GM19023 (cell line): ENCODE data around the gene SEMA5A.
A peak's percentile ranks its signal among the peaks of the same experiment; 100 is the strongest.

Source experiments
- ATAC-seq: cut with Tn5 transposase; IDR thresholded peaks from one replicate; pipeline ENCODE4 v1.9.1; 2021; ENCODE audit warnings: mild to moderate bottlenecking, moderate library complexity; ENCODE audit not compliant: unreplicated experiment

The SEMA5A gene

DNA sequence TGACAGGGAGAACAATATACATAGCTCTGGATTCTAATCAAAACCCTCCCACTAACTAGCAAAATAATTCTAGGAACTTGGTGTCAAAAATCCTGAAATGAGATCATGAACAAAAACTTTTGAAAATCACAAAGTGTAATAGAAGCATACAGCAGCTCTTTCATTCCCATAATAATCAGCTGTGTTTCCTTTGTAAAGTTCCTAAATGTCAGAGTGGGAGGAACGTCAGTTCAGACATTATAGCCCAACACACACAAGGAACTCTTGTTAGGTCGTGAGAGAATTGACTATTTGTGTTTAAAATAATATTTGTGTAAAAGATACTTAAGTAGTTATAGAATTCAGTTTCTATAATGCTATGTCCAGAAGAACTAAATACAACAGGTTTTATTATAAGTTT is 312.8 kb downstream of the SEMA5A start:
- no peak for ATAC-seq

DNA sequence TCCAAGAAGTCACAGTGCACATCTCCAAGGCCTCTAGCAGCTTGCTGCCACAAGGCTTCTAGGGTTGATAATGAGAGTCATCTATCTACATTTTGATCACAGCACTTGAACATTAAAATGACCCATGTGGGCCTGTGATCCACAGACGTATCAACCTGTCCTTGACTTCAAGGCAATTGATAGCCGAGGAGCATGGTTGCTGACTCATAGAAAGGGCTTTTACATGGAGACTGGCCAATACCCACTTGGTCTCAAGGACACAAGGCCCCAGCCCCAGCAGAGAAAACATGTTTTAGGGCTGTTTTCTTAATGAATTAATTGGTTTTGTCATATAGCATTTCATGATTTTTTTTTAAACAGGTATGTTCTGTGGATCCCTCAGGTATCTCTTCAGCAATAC is 314.0 kb downstream of the SEMA5A start:
- no peak for ATAC-seq

DNA sequence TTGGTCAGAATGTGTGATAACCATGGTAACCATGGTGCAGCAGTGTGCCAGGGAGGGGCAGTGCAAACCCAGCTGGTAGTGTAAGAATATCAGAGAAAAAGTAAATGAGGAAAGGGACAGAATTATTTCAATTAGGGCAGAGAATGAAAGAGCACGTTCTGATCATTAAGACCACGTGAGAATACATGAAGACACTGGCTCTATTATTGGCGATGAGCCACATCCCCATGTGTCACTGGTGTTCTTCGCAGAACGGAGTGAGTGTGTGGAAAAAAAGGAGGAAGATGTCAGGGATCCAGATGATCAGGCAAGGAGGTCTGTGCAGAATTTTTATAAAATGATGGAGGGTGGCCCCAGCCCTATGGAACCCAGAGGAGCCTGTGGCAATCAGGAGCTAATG is 315.5 kb downstream of the SEMA5A start:
- no peak for ATAC-seq

DNA sequence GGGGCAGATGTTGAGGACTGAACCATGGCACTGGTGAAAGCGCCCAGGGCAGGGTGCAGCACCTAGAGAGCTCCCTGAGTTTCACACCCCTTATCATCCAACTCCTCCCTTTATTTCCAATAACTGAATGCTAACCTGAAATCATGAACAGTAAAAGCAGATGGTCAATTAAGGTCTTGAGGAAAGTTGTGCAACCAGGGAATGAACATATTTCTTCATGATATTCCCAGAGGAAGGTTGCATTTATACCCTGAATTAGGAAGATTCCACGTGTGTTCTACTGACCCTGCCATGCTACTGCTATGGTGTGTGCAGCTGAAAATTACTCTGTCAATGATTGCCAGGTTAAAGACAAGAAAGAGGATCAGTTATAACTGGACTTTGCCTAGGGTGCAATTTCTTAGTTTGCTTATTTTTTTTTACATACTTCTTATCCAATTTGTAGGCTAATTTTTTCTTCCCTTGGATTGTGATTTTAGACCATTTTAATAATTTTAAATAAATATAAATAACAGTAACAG is 319.8 kb downstream of the SEMA5A start:
- no peak for ATAC-seq

DNA sequence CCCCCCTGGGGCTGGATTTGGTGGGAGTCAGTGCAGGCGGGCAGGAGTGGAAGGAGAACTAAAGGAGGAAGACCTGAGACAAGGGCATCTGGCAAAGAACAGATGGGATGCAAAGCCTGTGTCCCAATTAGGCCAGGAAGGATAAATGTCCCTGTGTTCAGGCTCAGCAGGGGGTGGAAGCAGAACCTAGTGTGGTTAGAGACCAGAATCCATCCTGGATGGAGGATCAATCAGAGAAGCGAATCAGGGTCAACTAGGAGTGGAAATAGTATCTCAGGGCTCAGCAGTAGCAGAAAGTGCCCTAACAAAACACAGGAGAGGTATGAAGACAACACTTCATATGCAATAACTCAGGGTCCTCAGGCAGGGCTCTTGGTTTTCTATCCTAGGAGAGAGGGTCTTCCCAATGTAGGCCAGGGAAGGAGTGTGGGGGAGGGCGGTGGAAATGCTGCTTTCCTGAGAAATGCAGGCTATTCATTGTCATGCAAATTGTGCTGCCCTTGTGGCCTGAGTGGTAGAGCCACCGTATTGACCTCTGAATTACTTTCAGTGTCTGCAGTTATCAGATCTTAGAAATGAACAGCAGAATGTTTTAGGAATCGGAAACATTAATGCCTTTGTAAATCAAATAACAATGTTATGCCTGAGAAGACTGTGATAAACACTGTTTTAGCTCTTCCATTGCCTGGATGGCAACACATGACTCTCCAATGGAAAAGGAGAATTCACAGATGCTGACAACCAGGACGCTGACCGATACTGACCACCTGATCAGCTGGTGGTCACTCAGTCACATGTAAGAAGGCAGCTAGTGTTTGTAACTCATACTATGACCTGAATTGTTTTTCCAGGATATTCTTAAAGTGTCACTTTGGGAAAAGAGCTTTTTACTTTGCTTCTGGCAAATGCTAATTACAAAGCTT is 323.6 kb downstream of the SEMA5A start:
- ATAC-seq, result no peak

DNA sequence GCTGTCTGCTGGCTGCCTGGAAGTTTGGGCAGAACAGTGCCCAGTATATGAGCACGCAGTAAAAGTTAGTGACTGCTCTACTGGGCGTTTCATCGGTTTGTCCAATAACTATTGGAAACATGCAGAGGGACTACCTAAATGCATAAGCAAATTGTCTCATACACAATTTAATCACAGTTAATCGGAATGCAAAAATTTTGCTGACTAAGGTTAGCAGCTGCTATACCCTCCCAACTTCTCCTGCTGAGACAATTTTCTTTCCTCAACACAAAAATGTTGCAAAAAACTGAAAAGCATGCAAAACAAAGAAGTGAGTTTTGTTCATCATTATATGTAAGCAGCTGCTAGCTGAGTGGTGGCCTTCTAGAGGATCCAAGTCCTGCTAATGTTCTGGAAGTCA is 327.5 kb downstream of the SEMA5A start:
- no peak for ATAC-seq

DNA sequence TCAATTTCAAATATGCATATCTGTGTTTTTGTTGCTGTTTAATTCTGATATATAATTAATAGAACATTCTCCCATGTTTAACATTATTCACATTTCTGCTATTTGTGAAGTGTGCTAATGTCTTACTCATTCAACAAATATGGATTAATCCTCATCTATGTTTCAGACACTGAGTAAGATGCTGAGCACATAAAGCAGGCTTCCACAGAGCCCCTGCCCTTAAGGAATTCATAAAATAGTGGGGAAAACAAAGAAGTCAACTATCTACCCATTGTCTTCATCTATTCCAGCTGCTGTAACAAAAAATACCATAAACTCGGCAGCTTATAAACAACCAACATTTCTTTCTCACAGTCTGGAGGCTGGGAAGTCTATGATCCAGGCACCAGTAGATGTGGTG is 333.3 kb downstream of the SEMA5A start:
- ATAC-seq, result no peak

DNA sequence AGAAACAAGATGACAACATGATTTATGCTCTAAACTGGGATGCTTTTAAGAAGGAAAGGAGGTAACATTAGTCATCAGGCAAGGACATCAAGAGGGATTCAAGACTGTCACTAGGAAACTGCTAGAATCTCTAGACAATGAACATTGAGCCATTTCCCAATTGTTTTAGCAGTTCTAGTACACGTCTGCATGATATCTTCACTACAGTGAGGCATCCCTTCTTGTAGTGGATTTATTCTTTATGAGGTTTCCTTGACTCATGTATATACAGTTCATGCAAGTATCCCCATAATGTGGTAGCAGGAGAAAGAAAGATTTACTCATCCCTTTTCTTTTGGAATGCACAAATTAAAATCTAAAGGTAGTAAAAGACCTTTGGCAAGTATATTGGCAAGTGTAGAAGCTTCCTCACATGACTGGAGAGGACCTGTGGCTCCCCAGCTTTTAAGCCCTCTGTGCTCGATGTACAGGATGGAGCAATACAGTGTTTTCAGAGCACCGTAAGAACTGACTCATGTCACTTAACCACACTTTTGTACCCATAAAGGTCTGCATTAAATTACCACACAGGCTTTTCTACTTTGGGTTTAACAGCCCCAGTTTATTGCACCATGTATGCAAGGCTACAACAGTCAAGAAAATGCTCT is 335.9 kb downstream of the SEMA5A start:
- ATAC-seq, result no peak

DNA sequence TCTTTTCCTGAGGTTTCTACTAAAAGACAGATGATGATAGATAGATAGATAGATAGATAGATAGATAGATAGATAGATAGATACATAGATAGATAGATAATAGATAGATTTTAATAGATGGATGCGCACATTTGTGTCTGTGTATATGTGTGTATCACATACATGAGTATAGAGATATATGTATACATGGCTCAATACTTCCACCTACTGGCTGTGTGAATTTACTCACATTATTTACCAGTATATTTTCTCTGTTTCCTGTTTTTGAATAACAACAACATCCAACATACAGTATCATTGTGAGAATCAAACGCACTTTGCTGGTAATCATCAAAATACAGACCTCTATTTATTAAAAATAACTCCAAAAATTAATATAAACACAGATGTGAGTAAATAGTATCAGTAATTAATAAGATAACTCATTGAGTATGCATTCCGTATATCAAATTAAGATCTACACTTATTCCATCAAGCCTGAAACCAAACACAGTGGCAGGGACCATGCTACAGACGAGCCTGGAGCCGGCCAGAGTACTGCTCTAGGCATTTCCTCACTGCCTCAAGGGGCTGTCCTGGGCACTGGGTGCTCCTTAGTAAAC is 338.0 kb downstream of the SEMA5A start:
- ATAC-seq, result peak; percentile 65

DNA sequence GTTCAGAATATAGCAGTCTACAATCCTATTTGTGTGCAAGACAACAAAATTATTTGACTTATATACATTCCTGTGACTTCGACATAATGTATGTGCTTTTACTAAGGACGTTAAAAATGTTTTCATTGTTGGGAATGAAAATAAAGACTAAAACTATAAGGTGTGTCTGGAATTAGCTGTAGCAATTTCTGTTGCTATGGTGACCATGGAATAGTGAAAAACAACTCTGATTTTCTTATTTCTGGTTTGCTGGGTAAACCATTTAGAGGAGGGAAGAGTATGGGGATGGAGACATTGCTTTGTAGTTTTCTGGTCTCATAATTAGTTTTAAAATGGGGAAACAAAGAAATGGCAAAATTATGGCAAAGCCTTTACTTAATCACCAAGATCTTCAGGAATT is 343.2 kb downstream of the SEMA5A start:
- ATAC-seq, result no peak

DNA sequence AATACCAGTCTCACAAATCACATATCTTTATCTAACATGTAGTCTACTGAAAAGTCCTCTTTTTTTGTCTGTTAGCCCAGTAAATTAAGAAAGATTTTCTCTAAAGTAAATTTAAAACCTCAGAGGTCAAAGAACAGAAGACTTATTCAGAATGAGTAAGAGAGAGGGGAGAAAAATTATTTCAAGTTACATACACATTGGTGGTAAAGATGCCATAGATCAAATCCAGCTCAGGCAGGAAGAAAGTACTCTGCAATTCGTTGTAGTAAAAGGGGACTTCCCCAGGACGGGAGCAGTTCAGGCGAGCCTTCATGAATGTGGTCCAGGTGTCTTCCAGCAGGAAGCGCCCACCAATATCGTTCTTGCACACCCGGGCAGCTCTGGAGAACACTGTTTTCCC is 344.1 kb downstream of the SEMA5A start:
- no peak for ATAC-seq

DNA sequence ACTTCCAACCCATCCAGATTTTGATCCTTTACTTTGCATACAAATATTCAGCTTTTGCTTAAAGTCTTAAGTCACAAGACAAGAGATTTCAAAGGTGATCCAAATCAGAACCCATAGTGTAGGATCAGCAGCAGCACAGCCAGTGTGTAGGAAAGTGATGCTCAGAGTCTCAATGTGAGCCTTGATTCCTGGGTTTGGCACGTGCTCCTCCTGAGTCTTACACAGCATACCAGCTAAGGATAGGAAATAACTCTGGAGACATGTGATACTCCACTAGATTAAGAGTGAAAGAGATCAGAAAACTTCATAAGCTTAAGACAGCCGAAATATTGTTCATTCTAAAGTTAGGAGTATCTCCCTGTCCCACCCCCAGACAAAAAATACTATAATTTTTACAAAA is 344.9 kb downstream of the SEMA5A start:
- no peak for ATAC-seq

DNA sequence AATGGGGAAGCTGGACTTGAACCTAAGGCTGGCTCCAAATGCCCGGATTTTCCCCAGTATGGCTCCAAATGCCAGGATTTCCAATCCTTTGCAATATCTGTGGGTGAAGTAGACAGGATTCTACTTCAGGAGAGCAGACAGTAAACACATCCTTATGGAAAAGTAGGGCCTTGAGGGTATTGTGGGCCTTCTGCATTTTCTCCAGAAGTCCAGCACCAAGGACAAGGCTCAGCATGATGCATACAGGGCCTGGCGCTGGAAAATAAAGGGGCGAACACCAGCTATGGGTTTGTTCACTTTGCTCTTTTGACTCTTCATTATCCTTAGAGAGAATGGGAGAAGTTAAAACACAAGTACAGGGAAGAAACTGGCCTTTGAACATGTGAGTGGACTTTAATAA is 347.5 kb downstream of the SEMA5A start:
- no peak for ATAC-seq

DNA sequence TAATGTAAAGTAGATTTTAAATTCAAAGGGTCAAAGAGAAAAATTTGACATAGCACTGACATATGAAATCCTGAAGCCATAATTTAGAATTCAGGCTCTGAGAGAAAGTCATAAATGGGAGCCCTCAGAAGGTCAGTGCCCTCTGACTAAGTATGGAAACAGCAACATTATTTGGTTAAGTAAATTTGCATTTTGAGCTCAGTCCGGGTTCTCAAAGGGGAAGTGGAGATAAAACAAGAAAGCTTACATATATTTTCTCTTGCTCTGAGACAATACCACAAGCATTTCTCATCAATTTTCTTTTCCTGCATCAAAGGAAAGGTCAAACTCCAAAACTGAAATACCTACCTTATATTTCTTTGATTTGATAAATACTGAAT is 348.0 kb downstream of the SEMA5A start:
- peak; percentile 96 for ATAC-seq

DNA sequence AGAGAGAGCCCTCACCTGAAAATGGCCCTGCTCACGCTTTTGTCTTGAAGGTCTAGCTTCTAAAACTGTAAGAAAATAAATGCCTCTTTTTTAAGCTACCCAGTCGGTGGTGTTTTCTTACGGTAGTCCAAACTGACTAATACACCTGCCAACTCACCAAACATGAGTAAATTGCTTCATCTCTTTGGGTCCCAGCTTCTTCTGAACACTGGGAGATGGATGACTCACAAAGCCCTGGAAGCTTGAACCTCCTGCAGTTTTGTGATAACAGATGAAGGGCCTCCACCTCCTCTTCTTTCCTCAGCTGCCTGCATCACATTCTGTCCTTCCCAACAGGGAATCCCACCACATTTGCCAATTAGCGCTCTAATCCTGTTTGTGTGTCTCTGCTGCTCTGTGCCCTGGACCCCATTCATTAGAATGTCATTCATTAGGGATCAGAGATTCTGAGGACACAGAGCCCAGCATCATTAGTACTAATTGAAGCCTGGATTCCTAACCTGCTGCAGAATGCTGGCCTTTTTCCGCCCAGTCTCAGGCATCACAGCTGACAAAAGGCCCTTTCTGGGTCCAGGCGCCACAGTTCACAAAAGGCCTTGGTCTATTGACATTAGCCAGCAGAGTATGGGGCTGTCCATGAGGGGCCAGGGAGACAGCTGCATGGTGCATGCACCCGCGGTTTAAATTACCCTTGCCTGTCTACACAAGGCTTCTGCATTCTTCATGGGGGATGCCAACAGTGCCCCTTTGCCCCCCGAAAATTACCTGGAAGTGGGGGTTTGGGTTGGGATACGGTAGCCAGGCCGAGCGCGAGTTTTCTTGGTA is 349.3 kb downstream of the SEMA5A start:
- no peak for ATAC-seq

DNA sequence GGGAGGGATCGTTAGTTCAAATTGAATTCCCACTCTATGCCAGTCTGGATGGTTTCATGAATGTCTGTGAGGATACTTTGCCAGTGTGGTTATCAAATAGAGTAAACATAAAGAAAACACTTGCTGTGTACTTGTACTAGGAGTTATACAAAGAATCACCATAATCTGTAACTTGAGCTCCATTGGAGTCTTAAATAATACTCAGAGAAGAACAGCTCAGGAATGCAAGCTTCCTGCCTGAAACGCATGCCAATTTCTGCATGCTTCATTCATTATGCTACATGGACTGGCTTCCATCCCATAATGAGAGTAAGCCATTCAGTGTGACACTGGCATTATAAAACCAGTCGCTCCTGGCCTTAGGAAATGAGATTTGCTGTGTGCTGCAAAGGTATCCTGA is 351.4 kb downstream of the SEMA5A start:
- no peak for ATAC-seq

DNA sequence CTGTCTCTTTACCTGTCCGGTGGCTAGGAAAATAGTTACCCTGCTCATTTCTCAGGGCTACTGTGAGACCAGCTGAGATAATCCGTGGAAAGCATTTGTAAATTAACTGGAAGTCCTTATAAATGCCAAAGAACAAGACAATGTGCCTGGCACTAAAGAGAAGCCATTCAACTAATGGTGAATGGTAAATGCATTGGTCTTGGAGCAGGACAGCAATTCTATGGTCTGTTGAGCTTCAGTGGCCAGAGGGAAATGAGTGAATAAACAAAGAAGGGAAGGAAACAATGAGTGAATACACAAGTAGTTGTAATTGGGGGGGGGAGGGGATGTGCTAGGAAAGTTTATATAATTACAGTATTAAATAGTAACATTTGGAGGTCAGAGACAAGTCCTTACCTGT is 353.6 kb downstream of the SEMA5A start:
- no peak for ATAC-seq

DNA sequence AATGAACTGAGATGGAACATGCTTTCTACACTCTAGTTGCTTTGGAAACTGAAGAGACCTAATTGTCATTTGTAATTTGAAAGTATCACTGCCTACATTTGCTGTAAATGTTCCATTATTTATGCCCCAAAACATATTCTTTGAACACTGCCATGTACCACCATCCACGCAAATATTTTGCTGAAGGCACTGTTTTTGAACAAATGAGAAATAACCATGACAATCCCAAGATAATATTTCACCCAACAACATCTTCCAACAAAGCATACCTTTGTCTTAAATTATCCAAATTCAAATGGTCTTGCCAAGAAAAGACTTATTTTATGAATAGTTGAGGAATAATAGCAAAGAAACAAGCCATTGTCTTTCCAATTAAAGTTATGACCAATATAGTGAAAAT is 356.2 kb downstream of the SEMA5A start:
- ATAC-seq, result no peak

DNA sequence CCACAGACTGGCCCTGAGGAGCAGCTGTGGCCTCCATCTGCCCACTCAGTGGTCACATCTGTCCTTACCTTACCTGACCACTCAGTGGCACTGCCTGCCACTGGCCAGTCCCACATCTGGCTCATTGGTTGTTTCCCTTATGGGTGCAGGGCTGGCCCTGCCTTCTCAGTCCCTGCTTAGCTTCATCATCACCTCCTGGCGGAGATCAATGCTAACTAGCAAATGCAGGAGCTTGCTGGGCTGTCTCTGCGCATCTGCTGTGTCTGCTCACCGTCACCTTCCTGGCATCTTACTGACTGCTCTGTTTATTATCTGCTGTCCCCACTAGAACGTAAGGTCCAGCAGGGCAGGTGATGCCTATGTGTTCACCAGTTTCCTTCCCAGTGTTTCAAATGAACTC is 356.9 kb downstream of the SEMA5A start:
- no peak for ATAC-seq

DNA sequence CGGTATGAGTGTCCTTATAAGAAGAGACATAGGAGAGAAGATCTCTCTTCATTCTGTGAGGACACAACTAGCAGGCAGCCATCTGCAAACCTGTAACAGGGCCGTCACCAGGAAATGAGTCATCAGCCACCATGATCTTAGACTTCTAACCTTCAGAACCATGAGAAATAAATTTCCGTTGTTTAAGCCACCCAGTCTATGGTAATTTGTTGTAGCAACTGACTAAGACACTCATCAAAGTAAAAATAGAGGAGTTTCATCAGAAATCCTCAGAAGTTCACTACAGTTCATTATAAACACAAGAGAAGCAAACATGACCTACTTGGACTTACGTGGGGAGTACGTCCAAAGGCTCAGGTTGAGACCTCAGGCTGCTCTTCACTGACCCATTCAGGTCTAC is 357.7 kb downstream of the SEMA5A start:
- no peak for ATAC-seq

DNA sequence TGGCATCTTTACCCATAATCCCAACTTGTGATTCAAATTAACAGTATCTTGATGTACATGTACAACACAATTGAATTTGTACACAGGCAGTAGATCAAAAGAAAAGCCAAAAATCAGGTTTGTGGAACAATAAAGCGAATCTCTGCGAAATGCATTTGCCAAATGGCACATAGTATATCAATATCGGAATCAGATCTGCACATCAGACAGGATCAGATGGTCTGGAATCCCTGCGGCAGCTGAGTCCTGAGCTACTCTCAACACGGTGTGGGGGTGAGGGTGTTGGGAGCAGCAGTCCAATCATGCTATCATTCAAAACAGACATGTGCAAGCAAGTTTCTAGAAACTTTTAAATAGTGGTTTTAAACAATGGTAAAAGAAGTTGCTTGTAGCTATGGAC is 358.3 kb downstream of the SEMA5A start:
- no peak for ATAC-seq
